AG09309 (cell line): ENCODE results near the gene EXOSC10.

Experiments
- DNase-seq: peaks from one replicate; pipeline ENCODE4 v3.0.0-alpha.2; 2010; ENCODE audit warnings: low read depth
- H3K4me3 ChIP-seq: 2 replicates; pipeline ENCODE4 v1.5.1; 2011; ENCODE audit warnings: mild to moderate bottlenecking, low read depth, low read length, moderate library complexity; ENCODE audit not compliant: control insufficient read depth
- TF ChIP-seq, protein P1 (sequence below): IDR thresholded peaks from 2 replicates; pipeline ENCODE4 v1.5.1; 2011; ENCODE audit warnings: mild to moderate bottlenecking, low read depth, low read length, inconsistent platforms; ENCODE audit not compliant: insufficient read depth, control insufficient read depth; ENCODE audit errors: missing control alignments

The EXOSC10 gene

DNA sequence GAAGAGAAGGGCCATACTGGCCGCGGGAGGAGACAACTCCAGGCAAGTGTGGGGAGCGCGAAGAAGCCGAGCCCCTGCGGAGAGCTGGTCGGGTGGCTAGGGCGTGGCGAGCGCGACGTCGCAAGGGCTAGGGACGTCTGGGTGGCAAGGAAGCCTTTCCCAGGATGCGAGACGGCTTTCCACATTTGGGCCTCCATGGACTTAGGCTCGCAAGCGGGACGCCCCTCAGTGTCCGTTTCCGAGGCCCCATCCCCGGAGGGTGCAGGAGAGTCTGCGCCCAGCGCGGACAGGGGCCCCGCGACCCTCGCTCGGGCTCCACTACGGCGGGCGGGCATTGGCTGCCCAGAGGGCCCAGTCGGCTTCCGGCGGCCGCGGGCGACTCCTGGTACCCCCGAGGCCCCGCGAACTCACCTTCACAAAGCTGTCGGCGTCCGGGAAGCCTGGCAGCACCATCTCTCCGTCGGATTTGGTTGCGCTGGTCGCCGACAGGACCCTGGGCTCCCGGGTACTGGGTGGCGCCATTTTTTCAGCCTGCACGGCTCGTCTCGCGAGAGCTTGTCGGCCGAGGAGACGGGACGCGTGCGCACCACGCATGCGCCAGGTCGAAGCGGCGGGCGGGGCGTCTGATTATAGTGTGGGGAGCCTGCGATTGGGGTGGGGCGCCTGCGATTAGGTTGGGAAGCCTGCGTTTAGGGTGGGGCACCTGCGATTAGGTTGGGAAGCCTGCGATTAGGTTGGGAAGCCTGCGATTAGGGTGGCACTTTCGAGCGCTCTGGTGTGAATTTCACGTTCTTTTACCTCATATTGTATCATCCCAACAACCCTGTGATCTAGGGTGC is at the start of gene EXOSC10:
Gene EXOSC10, minus strand, starts transcription at position 560 of the 839 bp plus-strand sequence. Its CDS starts 38 bp downstream, at position 522.
- TF ChIP-seq, protein P1, sequence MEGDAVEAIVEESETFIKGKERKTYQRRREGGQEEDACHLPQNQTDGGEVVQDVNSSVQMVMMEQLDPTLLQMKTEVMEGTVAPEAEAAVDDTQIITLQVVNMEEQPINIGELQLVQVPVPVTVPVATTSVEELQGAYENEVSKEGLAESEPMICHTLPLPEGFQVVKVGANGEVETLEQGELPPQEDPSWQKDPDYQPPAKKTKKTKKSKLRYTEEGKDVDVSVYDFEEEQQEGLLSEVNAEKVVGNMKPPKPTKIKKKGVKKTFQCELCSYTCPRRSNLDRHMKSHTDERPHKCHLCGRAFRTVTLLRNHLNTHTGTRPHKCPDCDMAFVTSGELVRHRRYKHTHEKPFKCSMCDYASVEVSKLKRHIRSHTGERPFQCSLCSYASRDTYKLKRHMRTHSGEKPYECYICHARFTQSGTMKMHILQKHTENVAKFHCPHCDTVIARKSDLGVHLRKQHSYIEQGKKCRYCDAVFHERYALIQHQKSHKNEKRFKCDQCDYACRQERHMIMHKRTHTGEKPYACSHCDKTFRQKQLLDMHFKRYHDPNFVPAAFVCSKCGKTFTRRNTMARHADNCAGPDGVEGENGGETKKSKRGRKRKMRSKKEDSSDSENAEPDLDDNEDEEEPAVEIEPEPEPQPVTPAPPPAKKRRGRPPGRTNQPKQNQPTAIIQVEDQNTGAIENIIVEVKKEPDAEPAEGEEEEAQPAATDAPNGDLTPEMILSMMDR = no peak
- peak within 1 kb of the TSS; percentile 86 for H3K4me3 ChIP-seq
- peak; percentile 38 for DNase-seq

- TF ChIP-seq, protein P1 = no peak
- DNase-seq = no peak
- no peak overlapping the region for H3K4me3 ChIP-seq
These were observed 47.6 kb upstream of the EXOSC10 start for GRCh38 chr1:11147197-11147770.

DNA sequence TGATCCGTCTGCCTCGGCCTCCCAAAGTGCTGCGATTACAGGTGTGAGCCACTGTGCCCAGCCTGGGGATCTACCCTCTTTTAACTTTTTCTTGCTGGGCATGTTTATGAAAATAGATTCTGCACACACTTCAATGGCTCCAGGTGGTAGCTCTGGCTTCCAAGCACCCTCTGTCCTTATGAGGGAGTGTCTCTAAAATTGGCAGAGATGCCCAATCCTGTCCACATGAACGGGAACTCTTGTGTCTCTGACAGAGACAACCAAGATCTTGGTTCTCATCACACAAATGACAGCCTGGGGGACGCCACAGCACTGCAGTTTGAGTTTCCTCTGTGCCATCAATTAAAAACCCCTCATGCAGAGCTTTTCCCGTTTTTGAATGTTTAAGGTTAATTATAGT is 46.1 kb upstream of the EXOSC10 start:
- DNase-seq = no peak
- TF ChIP-seq, protein P1 = no peak

GRCh38 chr1:11144570-11145256 is 45.0 kb upstream of the EXOSC10 start:
- TF ChIP-seq, protein P1 = no peak
- no peak for DNase-seq
- H3K4me3 ChIP-seq = no peak overlapping the region

More for the DNA sequence above, 46.1 kb upstream of the EXOSC10 start:
- H3K4me3 ChIP-seq = no peak overlapping the region

DNA sequence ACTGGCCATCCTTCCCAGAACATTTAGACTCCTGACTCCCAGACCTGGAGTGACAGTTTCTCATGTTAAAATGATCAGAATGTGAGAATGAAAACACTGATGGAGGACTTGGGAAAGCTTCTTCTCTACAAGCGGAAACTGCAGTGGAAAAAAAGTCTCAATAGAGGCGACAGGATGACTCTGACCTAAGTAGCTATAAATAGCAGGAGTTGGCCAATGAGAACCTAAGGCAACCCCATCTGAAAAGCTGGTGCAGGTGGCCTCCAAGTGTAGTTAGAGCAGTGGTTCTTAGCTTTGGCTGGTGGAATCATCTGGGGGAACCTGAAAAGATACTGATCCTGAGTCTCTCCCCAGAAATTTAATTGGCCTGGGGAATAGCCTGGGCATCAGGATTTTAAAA is 44.2 kb upstream of the EXOSC10 start:
- no peak overlapping the region for H3K4me3 ChIP-seq
- no peak for DNase-seq
- TF ChIP-seq, protein P1 = no peak

GRCh38 chr1:11143401-11143800 is 43.7 kb upstream of the EXOSC10 start:
- TF ChIP-seq, protein P1 = no peak
- no peak overlapping the region for H3K4me3 ChIP-seq
- no peak for DNase-seq
